Effector memory CD8-positive, alpha-beta T cell (primary cell): ENCODE measurements around the gene UBAP2L.

Experiments used
- ATAC-seq: fragments of 150-1000 bp; cut with Tn5 transposase; replicated peaks from 2 replicates; pipeline ENCODE4 v1.10.0; 2021; ENCODE audit warnings: mild to moderate bottlenecking, moderate library complexity
- DNase-seq, 3 experiments: peaks; one replicate each; pipeline ENCODE4 v3.0.0; 2021
- H3K27ac Mint-ChIP-seq, 2 donors: one replicate each; pipeline ENCODE4 v1.8.0; 2022; ENCODE audit warnings: mild to moderate bottlenecking in 2 of 2, mixed read lengths in 2 of 2, moderate library complexity in 2 of 2
- H3K27me3 Mint-ChIP-seq, 2 donors: one replicate each; pipeline ENCODE4 v1.8.0; 2022; ENCODE audit warnings: mixed read lengths in 2 of 2
- H3K36me3 Mint-ChIP-seq: one replicate; pipeline ENCODE4 v1.8.0; 2022; ENCODE audit warnings: mild to moderate bottlenecking, moderate library complexity, mixed read lengths; ENCODE audit not compliant: insufficient read depth
- H3K4me1 Mint-ChIP-seq, 2 donors: one replicate each; pipeline ENCODE4 v1.8.0; 2022; ENCODE audit warnings: low read depth in 2 of 2, mixed read lengths in 2 of 2
- H3K4me3 Mint-ChIP-seq, 2 donors: one replicate each; pipeline ENCODE4 v1.8.0; 2022; ENCODE audit warnings: mild to moderate bottlenecking in 2 of 2, mixed read lengths in 2 of 2, moderate library complexity in 2 of 2
- H3K9me3 Mint-ChIP-seq, 2 donors: one replicate each; pipeline ENCODE4 v1.8.0; 2022; ENCODE audit warnings: mixed read lengths in 2 of 2
- total RNA-seq, 9 experiments: gene quantifications; one replicate each; lab custom pipeline; 2026; lab: John Stamatoyannopoulos, UW

UBAP2L gene, protein sequence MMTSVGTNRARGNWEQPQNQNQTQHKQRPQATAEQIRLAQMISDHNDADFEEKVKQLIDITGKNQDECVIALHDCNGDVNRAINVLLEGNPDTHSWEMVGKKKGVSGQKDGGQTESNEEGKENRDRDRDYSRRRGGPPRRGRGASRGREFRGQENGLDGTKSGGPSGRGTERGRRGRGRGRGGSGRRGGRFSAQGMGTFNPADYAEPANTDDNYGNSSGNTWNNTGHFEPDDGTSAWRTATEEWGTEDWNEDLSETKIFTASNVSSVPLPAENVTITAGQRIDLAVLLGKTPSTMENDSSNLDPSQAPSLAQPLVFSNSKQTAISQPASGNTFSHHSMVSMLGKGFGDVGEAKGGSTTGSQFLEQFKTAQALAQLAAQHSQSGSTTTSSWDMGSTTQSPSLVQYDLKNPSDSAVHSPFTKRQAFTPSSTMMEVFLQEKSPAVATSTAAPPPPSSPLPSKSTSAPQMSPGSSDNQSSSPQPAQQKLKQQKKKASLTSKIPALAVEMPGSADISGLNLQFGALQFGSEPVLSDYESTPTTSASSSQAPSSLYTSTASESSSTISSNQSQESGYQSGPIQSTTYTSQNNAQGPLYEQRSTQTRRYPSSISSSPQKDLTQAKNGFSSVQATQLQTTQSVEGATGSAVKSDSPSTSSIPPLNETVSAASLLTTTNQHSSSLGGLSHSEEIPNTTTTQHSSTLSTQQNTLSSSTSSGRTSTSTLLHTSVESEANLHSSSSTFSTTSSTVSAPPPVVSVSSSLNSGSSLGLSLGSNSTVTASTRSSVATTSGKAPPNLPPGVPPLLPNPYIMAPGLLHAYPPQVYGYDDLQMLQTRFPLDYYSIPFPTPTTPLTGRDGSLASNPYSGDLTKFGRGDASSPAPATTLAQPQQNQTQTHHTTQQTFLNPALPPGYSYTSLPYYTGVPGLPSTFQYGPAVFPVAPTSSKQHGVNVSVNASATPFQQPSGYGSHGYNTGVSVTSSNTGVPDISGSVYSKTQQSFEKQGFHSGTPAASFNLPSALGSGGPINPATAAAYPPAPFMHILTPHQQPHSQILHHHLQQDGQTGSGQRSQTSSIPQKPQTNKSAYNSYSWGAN
- 138 to 233 (median 193) reads per million in 9 experiments for total RNA-seq

DNA sequence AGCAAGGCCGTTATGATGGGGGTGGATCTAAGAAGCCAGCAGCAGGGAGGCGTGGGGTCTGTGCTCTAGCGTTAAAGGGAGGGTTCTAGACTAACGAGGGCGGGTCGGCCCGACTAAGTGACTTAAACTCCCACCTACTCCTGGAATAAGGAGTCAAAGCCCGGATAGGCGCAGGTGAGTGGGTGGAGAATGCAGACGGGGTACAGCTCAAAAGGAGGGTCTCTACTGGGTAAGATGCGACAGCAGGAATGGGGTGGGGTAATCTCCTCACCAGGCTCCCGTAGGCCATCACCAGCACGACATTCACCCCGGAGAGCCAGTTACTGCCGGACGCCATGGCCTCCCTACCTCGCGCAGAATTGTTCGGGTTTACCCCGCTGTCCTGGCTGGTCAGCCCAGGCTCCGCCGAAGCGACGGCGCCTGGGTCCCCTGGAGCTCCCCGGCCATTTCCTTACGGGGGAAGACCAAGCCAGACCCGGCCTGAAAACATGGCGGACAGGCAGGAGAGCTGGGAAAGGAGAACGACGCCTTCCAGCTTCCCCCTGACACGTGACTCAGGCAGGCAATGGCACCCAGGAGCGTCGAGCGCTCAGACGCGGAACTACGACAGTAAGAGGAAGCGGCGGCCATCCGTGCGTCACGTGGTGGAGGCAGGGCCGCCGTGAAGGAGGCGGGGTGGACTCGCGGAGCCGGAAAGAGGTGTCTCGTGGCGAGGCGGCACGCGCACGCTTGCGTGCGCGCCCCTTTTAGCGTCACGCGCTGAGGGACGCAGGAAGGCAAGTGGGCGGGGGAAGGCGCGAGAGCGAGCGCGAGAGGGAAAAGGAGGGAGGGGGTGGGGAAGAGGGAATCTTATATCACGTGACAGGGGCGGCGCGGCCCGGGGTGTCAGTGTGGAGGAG is at the start of gene UBAP2L:
TSS of gene UBAP2L (plus strand) at position 885 of the 899 bp plus-strand sequence. CDS start 4,169 bp downstream, outside the sequence.
- DNase-seq = peak; percentile 97 to 98 (median 98)
- peaks cover 49% of the 10 kb centered on the region for H3K36me3 Mint-ChIP-seq
- H3K4me1 Mint-ChIP-seq = peaks cover 43 to 68% of the 10 kb centered on the region in 2 donors
- peak within 1 kb of the TSS; percentile 81 to 92 for H3K4me3 Mint-ChIP-seq
- H3K27me3 Mint-ChIP-seq = no peaks in the 10 kb centered on the region
- peak within 1 kb of the TSS; percentile 93 to 97 for H3K27ac Mint-ChIP-seq
- H3K9me3 Mint-ChIP-seq = no peaks in the 10 kb centered on the region
- peak; percentile 87 for ATAC-seq

DNA sequence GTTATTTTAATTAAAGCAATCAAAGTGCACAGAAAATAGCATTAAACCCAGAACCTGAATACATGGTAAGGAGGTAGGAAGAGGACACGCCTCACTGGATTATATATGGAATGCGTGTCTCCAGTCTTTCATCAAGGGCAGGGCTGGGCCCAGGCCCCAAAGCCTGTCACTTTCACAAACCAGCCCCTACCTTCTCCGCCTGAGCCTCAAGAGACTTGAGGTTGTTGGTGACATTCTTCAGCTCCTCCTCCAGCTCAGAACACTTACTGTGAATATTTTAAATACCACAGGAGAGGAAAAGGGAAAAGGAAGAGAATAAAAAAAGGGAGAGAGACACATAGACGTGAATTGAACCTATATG is 49.6 kb upstream of the UBAP2L start:
- DNase-seq = no peak
- Mint-ChIP-seq H3K27me3 (no peaks in the 10 kb centered on the region), H3K36me3 (peaks cover 100% of the 10 kb centered on the region), H3K4me1 (peaks cover 19 to 33% of the 10 kb centered on the region in 2 donors), H3K4me3 (no peak overlapping the region), H3K27ac (peak overlapping the region; percentile 77 to 83), H3K9me3 (no peaks in the 10 kb centered on the region)
- ATAC-seq = no peak

DNA sequence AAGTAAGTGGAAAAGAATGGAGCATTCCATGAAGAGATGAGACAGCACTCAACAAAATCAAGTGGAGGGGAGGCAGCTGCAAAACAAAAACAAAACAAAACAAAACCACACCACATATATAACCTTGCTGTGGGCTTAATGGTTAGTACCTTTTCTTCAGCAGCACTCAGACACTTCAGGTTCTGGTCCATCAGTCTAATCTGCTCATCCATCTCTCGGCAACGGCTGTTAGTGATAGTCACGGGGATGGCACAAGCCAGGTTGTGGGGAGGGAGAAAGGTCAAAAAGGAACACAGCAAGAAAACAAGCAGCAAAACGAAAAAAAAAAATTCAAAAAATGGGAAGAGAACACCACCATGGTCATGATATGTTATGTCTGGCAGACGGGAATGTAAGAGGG is 48.9 kb upstream of the UBAP2L start:
- no peaks in the 10 kb centered on the region for H3K27me3 Mint-ChIP-seq
- ATAC-seq (no peak), DNase-seq (no peak)
- H3K4me3 Mint-ChIP-seq = no peak overlapping the region
- peaks cover 100% of the 10 kb centered on the region for H3K36me3 Mint-ChIP-seq
- H3K4me1 Mint-ChIP-seq = peaks cover 21 to 37% of the 10 kb centered on the region in 2 donors
- H3K27ac Mint-ChIP-seq = peak overlapping the region; percentile 77 to 83
- no peaks in the 10 kb centered on the region for H3K9me3 Mint-ChIP-seq

DNA sequence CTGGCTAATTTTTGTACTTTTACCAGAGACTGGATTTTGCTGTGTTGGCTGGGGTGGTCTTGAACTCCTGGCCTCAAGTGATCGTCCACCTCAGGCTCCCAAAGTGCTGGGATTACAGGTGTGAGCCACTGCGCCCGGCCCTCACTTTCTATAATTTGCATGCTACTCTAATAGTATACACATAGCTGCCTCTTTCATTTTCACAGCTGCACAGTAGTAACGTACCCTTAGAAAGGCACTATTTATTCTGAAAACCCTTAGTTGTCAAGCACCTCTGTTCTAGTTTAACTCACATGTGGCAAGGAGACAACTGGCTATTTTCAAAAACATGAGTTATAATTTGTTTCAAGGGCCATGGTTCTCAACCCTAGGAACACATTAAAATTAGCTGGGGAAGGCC is 46.1 kb upstream of the UBAP2L start:
- peaks cover 81% of the 10 kb centered on the region for H3K36me3 Mint-ChIP-seq
- peak overlapping the region; percentile 79 to 96 for H3K27ac Mint-ChIP-seq
- no peak for ATAC-seq
- no peak overlapping the region for H3K4me3 Mint-ChIP-seq
- peaks cover 41 to 65% of the 10 kb centered on the region in 2 donors for H3K4me1 Mint-ChIP-seq
- no peaks in the 10 kb centered on the region for H3K9me3 Mint-ChIP-seq
- no peaks in the 10 kb centered on the region for H3K27me3 Mint-ChIP-seq
- DNase-seq = no peak

DNA sequence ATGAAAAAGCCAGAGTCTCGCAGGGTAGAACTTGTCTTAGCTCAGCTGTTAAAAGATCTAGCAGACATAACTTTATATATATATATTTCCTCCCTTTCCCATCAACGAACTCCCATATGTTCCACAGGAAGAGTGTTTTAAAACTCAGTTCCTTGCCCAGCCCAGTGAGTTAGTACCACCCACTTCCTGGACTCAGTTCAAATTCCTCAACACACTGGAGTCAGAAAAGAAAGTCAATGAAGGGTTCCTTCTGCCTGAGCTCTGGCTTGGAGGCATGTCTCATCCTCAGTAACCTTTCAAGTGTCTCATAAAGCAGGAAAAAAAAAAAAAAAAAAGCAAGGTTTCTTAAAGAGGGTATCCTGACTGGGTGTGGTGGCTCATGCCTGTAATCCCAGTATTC is 44.4 kb upstream of the UBAP2L start:
- H3K4me3 Mint-ChIP-seq = peak overlapping the region; percentile 10 to 38
- no peaks in the 10 kb centered on the region for H3K9me3 Mint-ChIP-seq
- no peaks in the 10 kb centered on the region for H3K27me3 Mint-ChIP-seq
- H3K27ac Mint-ChIP-seq = peak overlapping the region; percentile 85 to 96
- DNase-seq (no peak), ATAC-seq (no peak)
- peaks cover 77% of the 10 kb centered on the region for H3K36me3 Mint-ChIP-seq
- H3K4me1 Mint-ChIP-seq = peaks cover 52 to 64% of the 10 kb centered on the region in 2 donors

DNA sequence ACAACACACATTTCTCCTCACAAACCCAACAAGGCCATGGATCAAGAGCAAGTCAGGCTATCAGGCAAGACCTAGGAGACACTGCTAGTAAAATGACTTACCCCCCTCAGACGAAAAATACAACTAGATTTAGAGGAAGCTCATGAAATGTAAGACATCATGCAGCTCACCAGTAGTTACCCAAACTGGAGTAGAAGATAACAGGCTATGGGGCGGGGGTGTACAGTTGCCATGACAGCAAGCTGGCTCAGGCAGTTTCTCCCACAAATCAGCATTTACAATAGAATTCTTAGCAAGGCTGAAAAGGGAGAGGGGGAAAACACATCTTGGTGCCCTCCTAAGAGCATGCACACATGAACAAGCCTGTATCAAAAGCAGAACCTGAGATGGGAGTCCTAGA is 42.7 kb upstream of the UBAP2L start:
- Mint-ChIP-seq H3K27ac (peak overlapping the region; percentile 85 to 96), H3K9me3 (no peaks in the 10 kb centered on the region), H3K4me3 (peak overlapping the region; percentile 61 to 100), H3K27me3 (no peaks in the 10 kb centered on the region), H3K4me1 (peaks cover 58 to 66% of the 10 kb centered on the region in 2 donors), H3K36me3 (peaks cover 75% of the 10 kb centered on the region)
- DNase-seq (no peak), ATAC-seq (no peak)

DNA sequence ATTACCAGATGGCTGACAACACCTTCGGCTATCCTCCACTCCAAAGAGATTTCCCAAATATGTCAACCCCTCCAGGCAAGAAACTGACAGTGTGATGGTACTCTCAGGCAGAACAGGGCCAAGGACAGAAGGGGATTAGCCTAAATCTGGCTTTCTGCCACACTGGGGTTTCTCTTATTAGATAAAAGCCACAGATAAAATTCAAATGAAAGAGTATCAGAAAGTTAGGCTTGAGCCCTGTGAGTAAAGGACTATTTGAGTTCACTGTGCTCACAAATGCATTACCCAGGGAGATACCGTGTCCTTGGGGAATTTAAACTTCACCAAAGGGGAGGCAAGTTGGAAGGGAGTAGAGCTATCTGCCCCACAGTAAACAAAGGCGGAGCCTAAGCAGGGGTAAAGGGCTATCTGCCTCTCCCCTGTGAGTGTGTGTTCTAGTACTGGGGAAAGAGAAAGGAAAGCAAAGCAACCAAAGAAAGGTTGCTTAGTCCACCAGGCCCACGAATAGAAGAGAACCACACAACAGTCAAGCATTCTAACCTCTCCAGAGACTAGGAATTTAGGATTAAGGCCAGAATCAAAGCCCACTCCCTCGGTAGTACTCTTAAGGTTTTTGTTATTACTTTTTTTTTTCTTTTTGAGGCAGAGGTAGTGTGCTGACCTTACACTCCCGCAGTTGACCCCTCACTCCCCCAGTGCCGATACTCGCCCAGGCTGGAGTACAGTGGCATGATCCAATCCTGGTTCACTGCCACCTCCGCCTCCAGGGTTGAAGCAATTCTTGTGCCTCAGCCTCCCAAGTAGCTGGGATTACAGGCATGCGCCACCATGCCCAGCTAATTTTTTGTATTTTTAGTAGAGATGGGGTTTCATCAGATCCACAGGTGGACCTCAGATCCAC is 41.6 kb upstream of the UBAP2L start:
- Mint-ChIP-seq H3K36me3 (peaks cover 65% of the 10 kb centered on the region), H3K27me3 (no peaks in the 10 kb centered on the region), H3K27ac (peak overlapping the region; percentile 85 to 96), H3K4me1 (peaks cover 59 to 72% of the 10 kb centered on the region in 2 donors), H3K4me3 (peak overlapping the region; percentile 96 to 100), H3K9me3 (no peaks in the 10 kb centered on the region)
- no peak for ATAC-seq
- no peak for DNase-seq

DNA sequence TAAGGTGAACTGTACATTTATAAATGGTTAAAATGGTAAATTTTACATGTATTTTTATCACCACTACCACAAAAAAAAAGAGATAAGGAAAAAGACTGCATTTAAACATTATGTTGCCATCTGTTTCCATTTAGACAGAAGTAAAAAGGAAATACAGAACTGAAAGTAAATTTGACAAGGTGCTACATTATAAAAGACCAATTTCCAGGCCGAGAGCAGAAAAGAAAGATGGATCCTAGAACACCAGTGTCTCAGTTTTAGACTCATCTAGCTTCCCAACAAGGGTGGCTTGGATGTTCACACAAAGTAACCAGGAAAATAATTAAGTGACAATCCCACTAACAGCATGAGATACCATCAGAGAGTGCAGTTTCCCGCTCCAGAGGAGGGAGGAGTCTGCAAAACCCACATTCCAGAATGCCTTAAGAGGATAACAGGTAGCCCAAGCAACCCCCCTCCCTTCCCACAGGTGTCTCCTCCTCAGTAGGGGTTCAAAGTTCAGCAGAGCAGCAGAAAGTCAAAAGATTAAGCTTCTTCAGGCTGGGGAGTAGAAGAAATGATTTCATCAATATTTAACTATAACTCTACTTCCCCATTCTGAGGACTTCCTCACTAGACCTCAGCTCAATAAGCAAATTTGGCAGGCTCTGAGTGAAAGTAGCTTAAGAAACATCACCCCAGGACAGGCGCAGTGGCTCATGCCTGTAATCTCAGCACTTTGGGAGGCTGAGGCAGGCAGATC is 40.6 kb upstream of the UBAP2L start:
- Mint-ChIP-seq H3K27ac (peak overlapping the region; percentile 85 to 96), H3K36me3 (peaks cover 56% of the 10 kb centered on the region), H3K4me1 (peaks cover 59 to 72% of the 10 kb centered on the region in 2 donors), H3K9me3 (no peaks in the 10 kb centered on the region), H3K4me3 (peak overlapping the region; percentile 96 to 100), H3K27me3 (no peaks in the 10 kb centered on the region)
- DNase-seq (no peak), ATAC-seq (no peak)

DNA sequence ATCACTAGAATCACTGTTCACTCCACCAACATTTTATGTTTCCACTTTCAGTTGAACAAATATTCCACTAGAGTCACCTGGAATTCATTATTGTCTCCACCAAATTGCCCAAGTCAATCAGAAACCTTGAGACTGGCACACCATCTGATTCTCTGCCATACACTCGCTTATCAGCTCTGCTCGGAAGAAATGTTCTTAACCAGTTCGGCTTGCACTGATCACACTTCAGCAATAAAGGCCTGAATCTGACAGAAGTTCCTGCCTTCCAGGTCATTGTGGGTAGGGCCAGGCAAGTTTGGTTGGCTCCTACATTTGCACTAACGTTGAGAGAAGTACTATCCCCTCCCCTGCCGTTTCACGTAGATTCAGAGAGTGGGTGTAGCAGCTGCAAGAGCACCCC is 38.8 kb upstream of the UBAP2L start:
- Mint-ChIP-seq H3K27me3 (no peaks in the 10 kb centered on the region), H3K4me1 (peaks cover 53 to 61% of the 10 kb centered on the region in 2 donors), H3K36me3 (peaks cover 37% of the 10 kb centered on the region), H3K27ac (peak overlapping the region; percentile 85 to 96), H3K4me3 (peak overlapping the region; percentile 96 to 100), H3K9me3 (no peaks in the 10 kb centered on the region)
- ATAC-seq = no peak
- peak in 1 of 3 experiments; percentile 42 for DNase-seq

DNA sequence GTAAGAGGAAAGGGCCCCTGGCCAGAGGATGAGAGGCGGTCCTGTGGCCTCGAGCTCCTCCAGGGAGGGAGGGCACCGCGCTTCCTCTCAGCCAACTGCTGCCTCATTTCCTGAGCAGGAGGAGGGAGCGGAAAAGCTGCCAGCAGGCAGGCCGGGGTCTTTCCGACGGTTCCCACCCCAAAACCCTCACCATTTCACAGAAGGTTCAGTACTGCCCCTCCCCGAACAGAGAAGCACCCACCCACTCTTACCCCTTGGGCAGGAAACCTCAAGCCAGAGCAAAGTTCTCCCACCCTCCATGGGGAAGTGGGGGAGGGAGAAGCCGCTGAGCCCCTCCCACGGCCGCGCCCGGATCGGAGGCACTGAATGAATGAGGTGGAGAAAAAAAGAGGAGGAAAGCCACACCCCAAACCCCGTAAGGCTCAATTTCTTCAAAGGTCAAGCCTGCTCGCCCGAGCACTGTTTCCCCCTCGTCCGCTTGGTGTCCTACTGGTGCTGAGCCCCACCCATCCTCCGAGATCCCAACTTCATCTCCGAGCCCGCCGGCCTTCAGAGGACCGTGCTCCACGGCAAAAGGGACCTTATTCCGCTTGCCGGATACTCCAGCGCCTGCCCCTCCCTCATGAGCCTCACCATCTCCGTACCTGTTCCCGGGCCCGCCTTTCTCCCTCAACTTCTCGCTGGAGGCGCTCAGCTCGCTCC is 38.3 kb upstream of the UBAP2L start:
- Mint-ChIP-seq H3K4me1 (peaks cover 48 to 55% of the 10 kb centered on the region in 2 donors), H3K4me3 (peak overlapping the region; percentile 96 to 100)

More for the DNA sequence above, 38.3 kb upstream of the UBAP2L start:
- DNase-seq (peak; percentile 27 to 50 (median 44)), ATAC-seq (peak; percentile 67)
- peak overlapping the region; percentile 85 to 96 for H3K27ac Mint-ChIP-seq
- H3K36me3 Mint-ChIP-seq = peaks cover 34% of the 10 kb centered on the region
- H3K9me3 Mint-ChIP-seq = no peaks in the 10 kb centered on the region
- peaks cover 0 to under 1% of the 10 kb centered on the region in 2 donors for H3K27me3 Mint-ChIP-seq
